Stimulated activated CD8-positive, alpha-beta memory T cell treated with anti-CD3 and anti-CD28 coated beads, Interleukin-7, amount 100 ng/mL, for 48 hours (primary cell): ENCODE data around the gene APOBEC3H.

Experiments
- DNase-seq, 2 donors: peaks; one replicate each; pipeline ENCODE4 v3.0.0-alpha.2; 2020; ENCODE audit warnings: low read depth in 1 of 2; ENCODE audit errors: extremely low read depth in 1 of 2

The APOBEC3H gene

GRCh38 chr22:39152511-39153219 lies 55.6 kb downstream of the APOBEC3H start, which contains the start of gene CBX7:
Gene CBX7, minus strand, starts transcription at chr22:39152680. Its CDS starts 236 bp downstream, at chr22:39152444.
- peak; percentile 76 to 92 for DNase-seq

GRCh38 chr22:39153220-39153717 lies 56.2 kb downstream of the APOBEC3H start:
- DNase-seq: no peak
